ENCODE results near the gene TCAP.

TCAP gene

DNA sequence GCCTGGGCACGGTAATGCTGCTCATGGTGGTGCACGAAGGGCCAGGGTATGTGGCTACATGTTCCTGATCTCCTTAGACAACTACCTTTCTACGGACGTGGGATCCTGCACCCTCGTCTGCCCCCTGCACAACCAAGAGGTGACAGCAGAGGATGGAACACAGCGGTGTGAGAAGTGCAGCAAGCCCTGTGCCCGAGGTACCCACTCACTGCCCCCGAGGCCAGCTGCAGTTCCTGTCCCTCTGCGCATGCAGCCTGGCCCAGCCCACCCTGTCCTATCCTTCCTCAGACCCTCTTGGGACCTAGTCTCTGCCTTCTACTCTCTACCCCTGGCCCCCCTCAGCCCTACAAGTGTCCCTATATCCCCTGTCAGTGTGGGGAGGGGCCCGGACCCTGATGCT lies 46.7 kb downstream of the TCAP start:
- Histone ChIP-seq H3K27me3 (ENCODE audit: low read depth, low read length) (no peaks in the 10 kb centered on the region), H3K9me3 (ENCODE audit: insufficient read depth, low read length) (no peaks in the 10 kb centered on the region), H2AFZ (ENCODE audit: low read depth, low read length) (no peak overlapping the region), H3K4me1 (ENCODE audit: low read length) (peaks cover 15% of the 10 kb centered on the region), H4K20me1 (ENCODE audit: insufficient read depth, low read length) (no peaks in the 10 kb centered on the region), H3K4me3 (ENCODE audit: low read length) (no peak overlapping the region), H3K79me2 (ENCODE audit: low read length) (no peaks in the 10 kb centered on the region), H3K4me2 (ENCODE audit: low read length) (no peak overlapping the region), H3K27ac (ENCODE audit: low read length) (no peak overlapping the region), H3K9ac (ENCODE audit: low read length) (no peak overlapping the region), H3K36me3 (replicated peaks; ENCODE audit: low read depth, low read length) (no peaks in the 10 kb centered on the region)
- no peak for TF ChIP-seq EZH2phosphoT487 (IDR thresholded peaks at IDR 0.05; ENCODE audit: low read depth)
- TF ChIP-seq, protein P1, sequence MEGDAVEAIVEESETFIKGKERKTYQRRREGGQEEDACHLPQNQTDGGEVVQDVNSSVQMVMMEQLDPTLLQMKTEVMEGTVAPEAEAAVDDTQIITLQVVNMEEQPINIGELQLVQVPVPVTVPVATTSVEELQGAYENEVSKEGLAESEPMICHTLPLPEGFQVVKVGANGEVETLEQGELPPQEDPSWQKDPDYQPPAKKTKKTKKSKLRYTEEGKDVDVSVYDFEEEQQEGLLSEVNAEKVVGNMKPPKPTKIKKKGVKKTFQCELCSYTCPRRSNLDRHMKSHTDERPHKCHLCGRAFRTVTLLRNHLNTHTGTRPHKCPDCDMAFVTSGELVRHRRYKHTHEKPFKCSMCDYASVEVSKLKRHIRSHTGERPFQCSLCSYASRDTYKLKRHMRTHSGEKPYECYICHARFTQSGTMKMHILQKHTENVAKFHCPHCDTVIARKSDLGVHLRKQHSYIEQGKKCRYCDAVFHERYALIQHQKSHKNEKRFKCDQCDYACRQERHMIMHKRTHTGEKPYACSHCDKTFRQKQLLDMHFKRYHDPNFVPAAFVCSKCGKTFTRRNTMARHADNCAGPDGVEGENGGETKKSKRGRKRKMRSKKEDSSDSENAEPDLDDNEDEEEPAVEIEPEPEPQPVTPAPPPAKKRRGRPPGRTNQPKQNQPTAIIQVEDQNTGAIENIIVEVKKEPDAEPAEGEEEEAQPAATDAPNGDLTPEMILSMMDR (IDR thresholded peaks at IDR 0.05; ENCODE audit: low read depth, low read length): no peak

DNA sequence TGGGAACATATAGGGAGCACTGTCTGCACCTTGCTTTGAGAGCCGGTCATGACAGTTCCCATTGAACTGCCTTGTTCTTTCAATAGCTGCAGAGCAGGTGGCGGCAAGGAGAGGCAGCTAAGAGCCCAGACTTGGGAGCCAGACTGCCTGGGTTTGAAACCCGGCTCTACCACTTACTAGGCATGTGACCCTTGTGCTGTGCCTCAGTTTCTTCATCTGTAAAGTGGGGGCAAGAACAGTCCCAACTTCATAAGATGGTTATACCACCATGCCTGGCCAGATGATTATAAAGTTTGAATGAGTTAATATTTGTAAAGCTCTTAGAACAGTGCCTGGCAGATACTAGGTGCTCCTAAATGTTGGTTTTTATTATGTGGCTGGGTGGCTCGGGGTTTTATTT lies 49.1 kb downstream of the TCAP start:
- Histone ChIP-seq H3K4me3 (ENCODE audit: low read length) (no peak overlapping the region), H4K20me1 (ENCODE audit: insufficient read depth, low read length) (no peaks in the 10 kb centered on the region), H3K36me3 (replicated peaks; ENCODE audit: low read depth, low read length) (no peaks in the 10 kb centered on the region)

DNA sequence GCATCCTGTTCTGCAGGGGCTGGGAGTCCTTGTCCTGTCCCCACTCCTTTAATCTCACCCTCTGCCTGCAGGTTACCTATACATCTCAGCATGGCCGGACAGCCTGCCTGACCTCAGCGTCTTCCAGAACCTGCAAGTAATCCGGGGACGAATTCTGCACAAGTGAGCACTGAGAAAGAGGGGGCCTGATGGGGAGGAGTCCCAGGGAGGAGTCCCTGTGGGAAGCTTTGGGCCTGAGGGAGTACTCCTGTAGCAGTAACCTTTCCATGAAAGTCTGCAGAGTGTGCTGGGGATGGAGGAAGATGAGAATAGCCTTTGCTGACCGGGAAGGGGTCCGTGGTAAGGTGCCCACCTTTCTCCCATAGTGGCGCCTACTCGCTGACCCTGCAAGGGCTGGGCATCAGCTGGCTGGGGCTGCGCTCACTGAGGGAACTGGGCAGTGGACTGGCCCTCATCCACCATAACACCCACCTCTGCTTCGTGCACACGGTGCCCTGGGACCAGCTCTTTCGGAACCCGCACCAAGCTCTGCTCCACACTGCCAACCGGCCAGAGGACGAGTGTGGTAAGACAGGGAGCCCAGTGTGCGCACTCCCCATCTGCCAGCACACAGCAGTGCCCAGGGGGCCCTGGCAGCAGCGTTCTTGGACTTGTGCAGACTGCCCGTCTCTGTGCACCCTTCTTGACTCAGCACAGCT lies 50.4 kb downstream of the TCAP start:
- TF ChIP-seq, protein P1 (IDR thresholded peaks at IDR 0.05; ENCODE audit: low read depth, low read length): no peak
- TF ChIP-seq EZH2phosphoT487 (IDR thresholded peaks at IDR 0.05; ENCODE audit: low read depth): no peak
- Histone ChIP-seq H3K9ac (ENCODE audit: low read length) (no peak overlapping the region), H3K27ac (ENCODE audit: low read length) (no peak overlapping the region), H3K27me3 (ENCODE audit: low read depth, low read length) (no peaks in the 10 kb centered on the region), H4K20me1 (ENCODE audit: insufficient read depth, low read length) (no peaks in the 10 kb centered on the region), H3K4me3 (ENCODE audit: low read length) (peak overlapping the region; percentile 72; the same call in 1 of the 2 replicates), H3K4me2 (ENCODE audit: low read length) (peak overlapping the region; percentile 80), H3K36me3 (replicated peaks; ENCODE audit: low read depth, low read length) (no peaks in the 10 kb centered on the region), H2AFZ (ENCODE audit: low read depth, low read length) (no peak overlapping the region; the same call in 1 of the 2 replicates), H3K79me2 (ENCODE audit: low read length) (no peaks in the 10 kb centered on the region), H3K9me3 (ENCODE audit: insufficient read depth, low read length) (no peaks in the 10 kb centered on the region), H3K4me1 (ENCODE audit: low read length) (peaks cover 16% of the 10 kb centered on the region)

More for the DNA sequence above, 49.1 kb downstream of the TCAP start:
- Histone ChIP-seq H2AFZ (ENCODE audit: low read depth, low read length) (no peak overlapping the region), H3K9ac (ENCODE audit: low read length) (no peak overlapping the region), H3K9me3 (ENCODE audit: insufficient read depth, low read length) (no peaks in the 10 kb centered on the region), H3K27me3 (ENCODE audit: low read depth, low read length) (no peaks in the 10 kb centered on the region), H3K27ac (ENCODE audit: low read length) (no peak overlapping the region), H3K79me2 (ENCODE audit: low read length) (no peaks in the 10 kb centered on the region), H3K4me2 (ENCODE audit: low read length) (no peak overlapping the region), H3K4me1 (ENCODE audit: low read length) (peaks cover 16% of the 10 kb centered on the region)
- TF ChIP-seq, protein P1 (IDR thresholded peaks at IDR 0.05; ENCODE audit: low read depth, low read length): no peak
- no peak for TF ChIP-seq EZH2phosphoT487 (IDR thresholded peaks at IDR 0.05; ENCODE audit: low read depth)

All from OCI-LY3 (cell line).